Endothelial cell of umbilical vein (primary cell): Measurements from ENCODE around the gene SLC44A2.
"Not testable (repeated sequence)": the region's sequence is repeated elsewhere in the genome, so short reads cannot be mapped to it uniquely, and the experiment has no call there.

Experiments used
- POLR2A ChIP-seq: IDR thresholded peaks from 2 replicates; pipeline ENCODE4 v1.6.1; 2012; ENCODE audit warnings: low read depth, mild to moderate bottlenecking, control low read depth, low read length
- POLR2AphosphoS5 ChIP-seq: IDR thresholded peaks from 2 replicates; pipeline ENCODE4 v1.6.1; 2012; ENCODE audit warnings: low read depth, mild to moderate bottlenecking, control low read depth, low read length, moderate library complexity; ENCODE audit not compliant: insufficient read depth
- TF ChIP-seq, protein P1 (sequence below), 2 donors: IDR thresholded peaks; 1 replicate in 1 of 2; 2 replicates in 1 of 2; pipeline ENCODE4 v1.5.1; 2011; ENCODE audit warnings: low read length in 2 of 2, mild to moderate bottlenecking in 2 of 2, moderate library complexity in 2 of 2, control low read depth in 1 of 2, inconsistent platforms in 1 of 2, low read depth in 1 of 2; ENCODE audit not compliant: insufficient read depth in 1 of 2; ENCODE audit errors: extremely low read depth in 1 of 2

DNA sequence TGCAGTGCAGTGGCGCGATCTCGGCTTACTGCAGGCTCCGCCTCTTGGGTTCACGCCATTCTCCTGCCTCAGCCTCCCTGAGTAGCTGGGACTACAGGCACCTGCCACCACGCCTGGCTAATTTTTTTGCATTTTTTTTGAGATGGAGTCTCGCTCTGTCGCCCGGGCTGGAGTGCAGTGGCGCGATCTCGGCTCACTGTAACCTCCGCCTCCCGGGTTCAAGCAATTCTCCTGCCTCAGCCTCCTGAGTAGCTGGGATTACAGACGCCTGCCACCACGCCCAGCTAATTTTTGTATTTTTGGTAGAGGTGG lies 37.9 kb downstream of the SLC44A2 start:
- TF ChIP-seq, protein P1, sequence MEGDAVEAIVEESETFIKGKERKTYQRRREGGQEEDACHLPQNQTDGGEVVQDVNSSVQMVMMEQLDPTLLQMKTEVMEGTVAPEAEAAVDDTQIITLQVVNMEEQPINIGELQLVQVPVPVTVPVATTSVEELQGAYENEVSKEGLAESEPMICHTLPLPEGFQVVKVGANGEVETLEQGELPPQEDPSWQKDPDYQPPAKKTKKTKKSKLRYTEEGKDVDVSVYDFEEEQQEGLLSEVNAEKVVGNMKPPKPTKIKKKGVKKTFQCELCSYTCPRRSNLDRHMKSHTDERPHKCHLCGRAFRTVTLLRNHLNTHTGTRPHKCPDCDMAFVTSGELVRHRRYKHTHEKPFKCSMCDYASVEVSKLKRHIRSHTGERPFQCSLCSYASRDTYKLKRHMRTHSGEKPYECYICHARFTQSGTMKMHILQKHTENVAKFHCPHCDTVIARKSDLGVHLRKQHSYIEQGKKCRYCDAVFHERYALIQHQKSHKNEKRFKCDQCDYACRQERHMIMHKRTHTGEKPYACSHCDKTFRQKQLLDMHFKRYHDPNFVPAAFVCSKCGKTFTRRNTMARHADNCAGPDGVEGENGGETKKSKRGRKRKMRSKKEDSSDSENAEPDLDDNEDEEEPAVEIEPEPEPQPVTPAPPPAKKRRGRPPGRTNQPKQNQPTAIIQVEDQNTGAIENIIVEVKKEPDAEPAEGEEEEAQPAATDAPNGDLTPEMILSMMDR (IDR thresholded peaks at IDR 0.05; ENCODE audit: extremely low read depth in 1 of 2, insufficient read depth in 1 of 2, low read depth in 1 of 2, low read length in 2 of 2): not testable (repeated sequence)
- TF ChIP-seq POLR2A, POLR2AphosphoS5: not testable (repeated sequence)
